ENCODE data around the gene ICAM2. TPM values are rescaled to one million over a fixed set of nuclear protein-coding genes. Genes with fewer than 3 reads are reported as not detected.

The ICAM2 gene
- total and polyA plus RNA-seq, 2 donors (not counting 3 experiments of a cell fraction or from before 2014, with no cell fraction given): 586 to 2,377 TPM

DNA sequence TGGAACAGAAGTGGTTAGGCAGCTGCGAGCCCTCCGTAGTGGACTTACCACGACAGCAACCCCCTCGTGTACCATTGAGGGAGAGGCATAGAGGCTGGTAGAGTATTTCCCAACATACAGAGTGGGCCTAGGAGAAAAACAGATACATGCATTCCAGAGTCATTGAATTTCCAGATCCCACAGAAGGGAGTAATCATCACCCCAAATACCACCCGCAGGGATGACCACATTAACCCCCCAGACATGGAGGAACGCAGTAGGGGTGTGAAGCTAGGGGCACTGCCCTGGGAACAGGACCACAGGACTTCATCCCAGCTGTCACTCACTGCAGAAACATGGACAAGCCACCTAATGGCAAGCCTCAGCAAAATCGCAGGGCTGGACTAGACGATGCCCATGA, 44.7 kb upstream of the ICAM2 start:
- dilution Hi-C loops (cut with MboI; ENCODE audit: extremely low pct_ligation_motif_present, low sequenced_read_pairs): no loop called here
- peaks cover 19% of the 10 kb centered on the region for H3K4me1 ChIP-seq (ENCODE audit: control insufficient read depth, extremely low read depth, insufficient read depth, low read length)
- no peaks in the 10 kb centered on the region for H4K20me1 ChIP-seq (replicated peaks; ENCODE audit: control insufficient read depth, extremely low read depth, insufficient read depth, low read length)
- ChIA-PET CTCF (interaction anchor here (1.8 to 7.3 kb wide), 3 partner anchors 37 to 67 kb away, joined by 9 to 234 read pairs (median 44); partner anchors contain the start of gene ERN1), POLR2A (no interaction called here)
- H3K9ac ChIP-seq (replicated peaks; ENCODE audit: extremely low read depth, insufficient read depth, low read length): no peak overlapping the region
- H3K4me3 ChIP-seq (replicated peaks in 1 of 3; ENCODE audit: insufficient read depth in 1 of 3, low read depth in 1 of 3, low read length in 3 of 3): no peak overlapping the region
- no peak for DNase-seq (ENCODE audit: low read depth, low spot score)
- H3K9me3 ChIP-seq (replicated peaks; ENCODE audit: control insufficient read depth, insufficient read depth, low read length): no peaks in the 10 kb centered on the region
- H2AFZ ChIP-seq (ENCODE audit: low read depth, low read length): no peak overlapping the region
- intact Hi-C loops (cut with micrococcal nuclease): loop anchor here (10.0 kb wide), 1 partner anchor 220 kb away; no protein-coding TSS in a partner anchor
- no TSS peak for BruUV-seq (replicated peaks)
- H3K9me1 ChIP-seq (replicated peaks; ENCODE audit: control insufficient read depth, extremely low read depth, insufficient read depth, low read length): no peaks in the 10 kb centered on the region
- TF ChIP-seq GATA2 (IDR thresholded peaks at IDR 0.05; ENCODE audit: insufficient read depth, insufficient read length, low read depth, low read length): no peak
- no peak for TF ChIP-seq EZH2 (IDR thresholded peaks at IDR 0.05; ENCODE audit: borderline replicate concordance, low read depth, low read length, severe bottlenecking)
- TF ChIP-seq MAX (IDR thresholded peaks at IDR 0.05; ENCODE audit: insufficient read depth, insufficient read length): no peak
- TF ChIP-seq POLR2AphosphoS5 (IDR thresholded peaks at IDR 0.05; ENCODE audit: insufficient read depth, low read depth, low read length): no peak
- TF ChIP-seq JUN (IDR thresholded peaks at IDR 0.05; ENCODE audit: borderline replicate concordance, insufficient read depth, insufficient read length, low read depth): no peak
- TF ChIP-seq FOS (IDR thresholded peaks at IDR 0.05; ENCODE audit: borderline replicate concordance, insufficient read depth, low read length): no peak
- no peak for TF ChIP-seq MYC (IDR thresholded peaks at IDR 0.05; ENCODE audit: low read depth, low read length)
- TF ChIP-seq POLR2A (IDR thresholded peaks at IDR 0.05; ENCODE audit: low read depth, low read length): no peak
- TF ChIP-seq CTCF (IDR thresholded peaks at IDR 0.05; ENCODE audit: extremely low read depth in 1 of 2, insufficient read depth in 1 of 2, low read depth in 1 of 2, low read length in 2 of 2): no peak
- H3K27me3 ChIP-seq (ENCODE audit: control insufficient read depth in 2 of 2, insufficient read depth in 2 of 2, low read length in 2 of 2): no peaks in the 10 kb centered on the region
- H3K79me2 ChIP-seq (ENCODE audit: control insufficient read depth, insufficient read depth, low read length): no peaks in the 10 kb centered on the region
- H3K4me2 ChIP-seq (ENCODE audit: insufficient read depth, low read length): no peak overlapping the region
- H3K27ac ChIP-seq (ENCODE audit: insufficient read depth, low read depth, low read length): no peak overlapping the region
- FAIRE-seq: no peak
- H3K36me3 ChIP-seq (ENCODE audit: control insufficient read depth in 2 of 2, extremely low read depth in 1 of 2, insufficient read depth in 2 of 2, low read length in 2 of 2): peaks cover 0 to 23% of the 10 kb centered on the region in 2 experiments
